GM19438 (cell line): ENCODE measurements around the gene INSL3.

ENCODE experiments used
- ATAC-seq: cut with Tn5 transposase; IDR thresholded peaks from one replicate; pipeline ENCODE4 v1.9.1; 2021; ENCODE audit warnings: low read depth; ENCODE audit not compliant: unreplicated experiment

Gene INSL3

GRCh38 chr19:17821190-17821589 is at the start of gene INSL3:
Gene INSL3, minus strand, starts transcription at chr19:17821519. Its CDS starts 13 bp downstream, at chr19:17821506.
- ATAC-seq, result no peak

- no peak for ATAC-seq
Observed at GRCh38 chr19:17869114-17869608, 47.8 kb upstream of the INSL3 start.

GRCh38 chr19:17868669-17869068 is 47.4 kb upstream of the INSL3 start:
- no peak for ATAC-seq

GRCh38 chr19:17866964-17867486 is 45.7 kb upstream of the INSL3 start:
- no peak for ATAC-seq

GRCh38 chr19:17866312-17866963 is 45.1 kb upstream of the INSL3 start:
- no peak for ATAC-seq

- ATAC-seq, result no peak
Observed at GRCh38 chr19:17865364-17866311, 44.3 kb upstream of the INSL3 start.

- no peak for ATAC-seq
Observed at GRCh38 chr19:17863520-17864182, 42.3 kb upstream of the INSL3 start.

GRCh38 chr19:17862711-17863519 is 41.6 kb upstream of the INSL3 start:
- no peak for ATAC-seq

GRCh38 chr19:17861542-17862402 is 40.5 kb upstream of the INSL3 start:
- ATAC-seq, result no peak

- no peak for ATAC-seq
Observed at GRCh38 chr19:17860993-17861360, 39.7 kb upstream of the INSL3 start.

- ATAC-seq, result no peak
Observed at GRCh38 chr19:17860331-17860992, 39.1 kb upstream of the INSL3 start.

GRCh38 chr19:17859533-17860330 is 38.4 kb upstream of the INSL3 start, which contains the start of gene RPL18A:
Gene RPL18A, plus strand, starts transcription at chr19:17859910. Its CDS starts 47 bp downstream, at chr19:17859957.
- peak; percentile 90 for ATAC-seq

- ATAC-seq, result no peak
Observed at GRCh38 chr19:17855280-17856152, 34.2 kb upstream of the INSL3 start.

GRCh38 chr19:17854061-17854460 is 32.7 kb upstream of the INSL3 start:
- no peak for ATAC-seq

- no peak for ATAC-seq
Observed at GRCh38 chr19:17848595-17849292, 27.4 kb upstream of the INSL3 start.
